Activated naive CD4-positive, alpha-beta T cell treated with anti-CD3 and anti-CD28 coated beads for 36 hours (primary cell): Measurements from ENCODE around the gene DOP1A. TPM values are rescaled to one million over a fixed set of nuclear protein-coding genes. Genes with fewer than 3 reads are reported as not detected.

Experiments used
- CTCF ChIA-PET: fragments of 350-600 bp; sonication (Branson Sonifier 250); formaldehyde crosslinking; loops from one replicate; lab custom pipeline; 2021; ENCODE audit warnings: antibody characterized with exemption; lab: Charles Lee
- DNase-seq: peaks from one replicate; pipeline ENCODE4 v3.0.0-alpha.2; 2020
- H3K27ac Mint-ChIP-seq: one replicate; pipeline ENCODE4 v1.8.0; 2021; ENCODE audit warnings: mild to moderate bottlenecking, mixed read lengths
- H3K27me3 Mint-ChIP-seq: one replicate; pipeline ENCODE4 v1.8.0; 2021; ENCODE audit warnings: low read depth, mixed read lengths
- H3K36me3 Mint-ChIP-seq: one replicate; pipeline ENCODE4 v1.8.0; 2021; ENCODE audit warnings: low read depth, mixed read lengths
- H3K4me1 Mint-ChIP-seq: one replicate; pipeline ENCODE4 v1.8.0; 2021; ENCODE audit warnings: low read depth, mixed read lengths
- H3K4me3 Mint-ChIP-seq: one replicate; pipeline ENCODE4 v1.8.0; 2021; ENCODE audit warnings: mild to moderate bottlenecking, moderate library complexity, mixed read lengths
- H3K9me3 Mint-ChIP-seq: one replicate; pipeline ENCODE4 v1.8.0; 2021; ENCODE audit warnings: mixed read lengths
- intact Hi-C: fragments of 100-400 bp; cut with micrococcal nuclease; formaldehyde crosslinking; loops from one replicate; pipeline ENCODE4 v1.15.1; 2023
- total RNA-seq, 2 experiments: library from RNA; stranded (reverse); gene quantifications; one replicate each; pipeline ENCODE4 v1.2.3, GENCODE V29; 2021

Gene DOP1A
- total RNA-seq, 2 experiments from 2014 or later, result 5.0 to 6.5 TPM

GRCh38 chr6:83055366-83055964 is 12.0 kb upstream of the DOP1A start:
- Mint-ChIP-seq H3K36me3 (peaks cover 34% of the 10 kb centered on the region), H3K27ac (no peak overlapping the region), H3K9me3 (no peaks in the 10 kb centered on the region), H3K4me1 (peaks cover 3% of the 10 kb centered on the region), H3K4me3 (no peak overlapping the region), H3K27me3 (no peaks in the 10 kb centered on the region)
- CTCF ChIA-PET, result interaction anchor here (1.7 to 6.7 kb wide), 3 partner anchors 10 to 793 kb away, joined by 6 to 58 read pairs (median 15); partner anchors contain the start of genes DOP1A and UBE3D
- peak; percentile 55 for DNase-seq
- intact Hi-C loops, result loop anchor here (1.0 to 10.0 kb wide), 3 partner anchors 361 to 803 kb away; no protein-coding TSS in a partner anchor

- H3K27ac Mint-ChIP-seq, result no peak overlapping the region
- H3K27me3 Mint-ChIP-seq, result no peaks in the 10 kb centered on the region
- peaks cover 30% of the 10 kb centered on the region for H3K36me3 Mint-ChIP-seq
- H3K9me3 Mint-ChIP-seq, result no peaks in the 10 kb centered on the region
- peak; percentile 45 for DNase-seq
- H3K4me1 Mint-ChIP-seq, result peaks cover 9% of the 10 kb centered on the region
- H3K4me3 Mint-ChIP-seq, result no peak overlapping the region
- CTCF ChIA-PET, result interaction anchor here (0.7 to 6.7 kb wide), 6 partner anchors 8 to 787 kb away, joined by 3 to 58 read pairs (median 5); partner anchors contain the start of genes DOP1A and UBE3D
- intact Hi-C loops, result loop anchor here (10.0 kb wide), 1 partner anchor 363 kb away; no protein-coding TSS in a partner anchor
Measured at GRCh38 chr6:83057705-83058321, 9.7 kb upstream of the DOP1A start.

- peaks cover 26% of the 10 kb centered on the region for H3K4me1 Mint-ChIP-seq
- no peak overlapping the region for H3K4me3 Mint-ChIP-seq
- no peak for DNase-seq
- no peak overlapping the region for H3K27ac Mint-ChIP-seq
- CTCF ChIA-PET, result no interaction called here
- no peaks in the 10 kb centered on the region for H3K27me3 Mint-ChIP-seq
- H3K36me3 Mint-ChIP-seq, result peaks cover 28% of the 10 kb centered on the region
- H3K9me3 Mint-ChIP-seq, result no peaks in the 10 kb centered on the region
- intact Hi-C loops, result no loop called here
Measured at GRCh38 chr6:83061190-83061589, 6.3 kb upstream of the DOP1A start.

GRCh38 chr6:83062225-83062624 is 5.2 kb upstream of the DOP1A start:
- intact Hi-C loops, result no loop called here
- no peak for DNase-seq
- CTCF ChIA-PET, result interaction anchor here (0.7 kb wide), 1 partner anchor 659 kb away, joined by 3 read pairs; no protein-coding TSS in a partner anchor
- H3K36me3 Mint-ChIP-seq, result peaks cover 21% of the 10 kb centered on the region
- H3K27ac Mint-ChIP-seq, result no peak overlapping the region
- H3K27me3 Mint-ChIP-seq, result no peaks in the 10 kb centered on the region
- H3K9me3 Mint-ChIP-seq, result no peaks in the 10 kb centered on the region
- H3K4me3 Mint-ChIP-seq, result no peak overlapping the region
- H3K4me1 Mint-ChIP-seq, result peaks cover 26% of the 10 kb centered on the region

GRCh38 chr6:83065511-83066192 is 1.8 kb upstream of the DOP1A start, which contains the start of gene UBE3D:
Gene UBE3D (minus strand): TSS chr6:83065841. CDS start chr6:83065718, 123 bp downstream.
- Mint-ChIP-seq H3K36me3 (peaks cover 8% of the 10 kb centered on the region), H3K4me1 (peaks cover 40% of the 10 kb centered on the region), H3K4me3 (peak within 1 kb of the TSS; percentile 85), H3K27me3 (no peaks in the 10 kb centered on the region), H3K27ac (peak within 1 kb of the TSS; percentile 73), H3K9me3 (no peaks in the 10 kb centered on the region)
- DNase-seq, result peak; percentile 92
- intact Hi-C loops, result loop anchor here (1.0 to 5.0 kb wide), 6 partner anchors 703 to 1952 kb away; partner anchors contain the start of genes CEP162, CYB5R4, TENT5A and TPBG
- CTCF ChIA-PET, result interaction anchor here (0.6 to 8.6 kb wide), 41 partner anchors 10 to 1162 kb away, joined by 3 to 149 read pairs (median 5); partner anchors contain the start of genes CEP162, IBTK, PGM3 and PRSS35

- intact Hi-C loops, result loop anchor here (5.0 kb wide), 4 partner anchors 706 to 1949 kb away; partner anchors contain the start of genes CEP162, CYB5R4 and TPBG
- no peaks in the 10 kb centered on the region for H3K9me3 Mint-ChIP-seq
- H3K27ac Mint-ChIP-seq, result peak overlapping the region; percentile 67
- no peak for DNase-seq
- H3K27me3 Mint-ChIP-seq, result no peaks in the 10 kb centered on the region
- CTCF ChIA-PET, result interaction anchor here (0.6 to 8.6 kb wide), 5 partner anchors 10 to 444 kb away, joined by 3 to 149 read pairs (median 25); partner anchors contain the start of gene PRSS35
- H3K36me3 Mint-ChIP-seq, result peaks cover 2% of the 10 kb centered on the region
- H3K4me1 Mint-ChIP-seq, result peaks cover 41% of the 10 kb centered on the region
- peak overlapping the region; percentile 87 for H3K4me3 Mint-ChIP-seq
Measured at GRCh38 chr6:83068616-83069015, 1.1 kb downstream of the DOP1A start.

GRCh38 chr6:83069633-83070032 is 2.2 kb downstream of the DOP1A start:
- no peak overlapping the region for H3K4me3 Mint-ChIP-seq
- CTCF ChIA-PET, result interaction anchor here (1.3 to 8.6 kb wide), 3 partner anchors 12 to 443 kb away, joined by 5 to 149 read pairs (median 66); partner anchors contain the start of gene PRSS35
- H3K9me3 Mint-ChIP-seq, result no peaks in the 10 kb centered on the region
- no peak for DNase-seq
- intact Hi-C loops, result loop anchor here (5.0 kb wide), 4 partner anchors 707 to 1948 kb away; partner anchors contain the start of genes CEP162, CYB5R4 and TPBG
- H3K27me3 Mint-ChIP-seq, result no peaks in the 10 kb centered on the region
- H3K27ac Mint-ChIP-seq, result no peak overlapping the region
- H3K4me1 Mint-ChIP-seq, result peaks cover 33% of the 10 kb centered on the region
- H3K36me3 Mint-ChIP-seq, result peaks cover 2% of the 10 kb centered on the region

GRCh38 chr6:83071023-83071422 is 3.6 kb downstream of the DOP1A start:
- H3K9me3 Mint-ChIP-seq, result no peaks in the 10 kb centered on the region
- intact Hi-C loops, result no loop called here
- H3K36me3 Mint-ChIP-seq, result peaks cover 6% of the 10 kb centered on the region
- H3K27me3 Mint-ChIP-seq, result no peaks in the 10 kb centered on the region
- H3K4me1 Mint-ChIP-seq, result peaks cover 27% of the 10 kb centered on the region
- no peak overlapping the region for H3K27ac Mint-ChIP-seq
- no peak overlapping the region for H3K4me3 Mint-ChIP-seq
- CTCF ChIA-PET, result interaction anchor here (1.3 to 8.6 kb wide), 3 partner anchors 13 to 441 kb away, joined by 5 to 149 read pairs (median 66); partner anchors contain the start of gene PRSS35
- no peak for DNase-seq

GRCh38 chr6:83071707-83072106 is 4.2 kb downstream of the DOP1A start:
- intact Hi-C loops, result no loop called here
- Mint-ChIP-seq H3K36me3 (peaks cover 6% of the 10 kb centered on the region), H3K27me3 (no peaks in the 10 kb centered on the region), H3K4me1 (peaks cover 25% of the 10 kb centered on the region), H3K9me3 (no peaks in the 10 kb centered on the region), H3K27ac (no peak overlapping the region), H3K4me3 (no peak overlapping the region)
- CTCF ChIA-PET, result interaction anchor here (7.9 to 8.6 kb wide), 2 partner anchors 145 to 441 kb away, joined by 66 to 149 read pairs; partner anchors contain the start of gene PRSS35
- DNase-seq, result no peak

- CTCF ChIA-PET, result interaction anchor here (8.6 kb wide), 1 partner anchor 144 kb away, joined by 149 read pairs; no protein-coding TSS in a partner anchor
- no peaks in the 10 kb centered on the region for H3K27me3 Mint-ChIP-seq
- intact Hi-C loops, result no loop called here
- H3K4me3 Mint-ChIP-seq, result no peak overlapping the region
- H3K27ac Mint-ChIP-seq, result no peak overlapping the region
- peaks cover 25% of the 10 kb centered on the region for H3K4me1 Mint-ChIP-seq
- DNase-seq, result no peak
- no peaks in the 10 kb centered on the region for H3K9me3 Mint-ChIP-seq
- peaks cover 6% of the 10 kb centered on the region for H3K36me3 Mint-ChIP-seq
Measured at GRCh38 chr6:83072726-83073125, 5.3 kb downstream of the DOP1A start.

GRCh38 chr6:83073615-83074014 is 6.1 kb downstream of the DOP1A start:
- H3K4me1 Mint-ChIP-seq, result peaks cover 27% of the 10 kb centered on the region
- no peaks in the 10 kb centered on the region for H3K27me3 Mint-ChIP-seq
- no peak overlapping the region for H3K4me3 Mint-ChIP-seq

More at GRCh38 chr6:83073615-83074014, 6.1 kb downstream of the DOP1A start:
- CTCF ChIA-PET, result no interaction called here
- H3K27ac Mint-ChIP-seq, result no peak overlapping the region
- H3K9me3 Mint-ChIP-seq, result no peaks in the 10 kb centered on the region
- H3K36me3 Mint-ChIP-seq, result peaks cover 6% of the 10 kb centered on the region
- DNase-seq, result peak; percentile 6
- intact Hi-C loops, result no loop called here
